ENCODE data around the gene SLC22A15.

- TF ChIP-seq EZH2 (IDR thresholded peaks at IDR 0.05; ENCODE audit: insufficient read depth, poor library complexity, severe bottlenecking), result no peak
- TF ChIP-seq EZH2phosphoT487 (IDR thresholded peaks at IDR 0.05; ENCODE audit: insufficient read depth, low read depth), result no peak
Observed at GRCh38 chr1:116105996-116106395, 129.7 kb downstream of the SLC22A15 start.

All from GM23248 (cell line).